HepG2 (cell line): ENCODE measurements around the gene NES. TPM values are rescaled to one million over a fixed set of nuclear protein-coding genes. Genes with fewer than 3 reads are reported as not detected.
A peak's percentile ranks its signal among the peaks of the same experiment; 100 is the strongest.

Experiments
- ADNP ChIP-seq: sonication (generic); formaldehyde crosslinking; IDR thresholded peaks from 2 replicates; pipeline ENCODE4 v1.4.0; 2020; ENCODE audit warnings: missing genetic modification reagents
- ARID4A ChIP-seq: sonication (generic); formaldehyde crosslinking; IDR thresholded peaks from 2 replicates; pipeline ENCODE4 v1.5.0; 2020; ENCODE audit warnings: mild to moderate bottlenecking, missing genetic modification reagents, borderline replicate concordance
- ATF5 ChIP-seq: sonication (generic); formaldehyde crosslinking; IDR thresholded peaks from 2 replicates; pipeline ENCODE4 v1.4.0; 2020; ENCODE audit warnings: mild to moderate bottlenecking, low read depth, missing genetic modification reagents
- HNF4A ChIP-seq: sonication (generic); formaldehyde crosslinking; IDR thresholded peaks from 2 replicates; pipeline ENCODE4 v1.4.0; 2020; ENCODE audit warnings: missing genetic modification reagents
- PHF5A ChIP-seq: IDR thresholded peaks from one replicate; pipeline ENCODE4 v1.6.1; 2018; ENCODE audit warnings: low read depth, missing genetic modification reagents; ENCODE audit not compliant: unreplicated experiment
- SIN3A ChIP-seq: IDR thresholded peaks from 2 replicates; pipeline ENCODE4 v1.6.1; 2011; ENCODE audit warnings: low read depth, mild to moderate bottlenecking, control low read depth, low read length, borderline replicate concordance
- SMAD9 ChIP-seq: sonication (generic); formaldehyde crosslinking; IDR thresholded peaks from 2 replicates; pipeline ENCODE4 v1.5.1; 2020; ENCODE audit warnings: mild to moderate bottlenecking, missing genetic modification reagents
- UBTF ChIP-seq: sonication (generic); formaldehyde crosslinking; IDR thresholded peaks from 2 replicates; pipeline ENCODE4 v1.4.0; 2020; ENCODE audit warnings: mild to moderate bottlenecking, missing genetic modification reagents
- ZBTB7B ChIP-seq: sonication (generic); formaldehyde crosslinking; IDR thresholded peaks from 2 replicates; pipeline ENCODE4 v1.4.0; 2020; ENCODE audit warnings: missing genetic modification reagents
- ZFP37 ChIP-seq: sonication (generic); formaldehyde crosslinking; IDR thresholded peaks from 2 replicates; pipeline ENCODE4 v1.4.0; 2020; ENCODE audit warnings: missing genetic modification reagents, borderline replicate concordance
- ZNF17 ChIP-seq: sonication (generic); formaldehyde crosslinking; IDR thresholded peaks from 2 replicates; pipeline ENCODE4 v1.5.0; 2020; ENCODE audit warnings: mild to moderate bottlenecking, missing genetic modification reagents
- ZNF441 ChIP-seq: sonication (generic); formaldehyde crosslinking; IDR thresholded peaks from 2 replicates; pipeline ENCODE4 v1.7.0; 2021; ENCODE audit warnings: missing genetic modification reagents, borderline replicate concordance
- ZNF501 ChIP-seq: sonication (generic); formaldehyde crosslinking; IDR thresholded peaks from 2 replicates; pipeline ENCODE4 v1.5.1; 2020; ENCODE audit warnings: mild to moderate bottlenecking, moderate library complexity, missing genetic modification reagents
- ZNF512B ChIP-seq: sonication (generic); formaldehyde crosslinking; IDR thresholded peaks from 2 replicates; pipeline ENCODE4 v1.5.1; 2020; ENCODE audit warnings: missing genetic modification reagents, mild to moderate bottlenecking, borderline replicate concordance
- ZNF567 ChIP-seq: sonication (generic); formaldehyde crosslinking; IDR thresholded peaks from 2 replicates; pipeline ENCODE4 v1.8.1; 2023; ENCODE audit warnings: mild to moderate bottlenecking, missing genetic modification reagents, borderline replicate concordance
- ZNF737 ChIP-seq: sonication (generic); formaldehyde crosslinking; IDR thresholded peaks from 2 replicates; pipeline ENCODE4 v1.5.0; 2020; ENCODE audit warnings: missing genetic modification reagents, mild to moderate bottlenecking, borderline replicate concordance
- polyA plus RNA-seq, 8 experiments: library from polyadenylated mRNA; depleted of rRNA in 3 of 8; stranded (reverse) in 7 of 8; unstranded in 1 of 8; fragments of >200 nt; fragmentation: Illumina TruSeq in 4 of 8; extraction: Trizol in 4 of 8; gene quantifications; 2 replicates each; pipeline versions ENCODE4 v1.2.1 to v1.2.3, GENCODE V29; 2011 to 2016; ENCODE audit warnings: low read depth in 4 of 8, missing spikeins in 1 of 8, mixed read lengths in 1 of 8; ENCODE audit not compliant: insufficient read depth in 1 of 8
- total RNA-seq, 5 experiments: library from RNA; depleted of rRNA; stranded (reverse); fragments of >200 nt; fragmentation: Illumina TruSeq; extraction: Trizol; gene quantifications; 2 replicates each; pipeline ENCODE4 v1.2.3, GENCODE V29; 2016; ENCODE audit warnings: low read depth in 1 of 5

The NES gene
- total and polyA plus RNA-seq, 2 of the 13 experiments (the other 11 are each of a cell fraction or from before 2014, with no cell fraction given): 1.7 to 16.6 TPM

- no peak for TF ChIP-seq ADNP (CRISPR knock-in tag)
- TF ChIP-seq SIN3A: no peak
- no peak for TF ChIP-seq ZNF512B (CRISPR knock-in tag)
- TF ChIP-seq ZNF441 (CRISPR knock-in tag): 0 out of 2 replicates have a peak, but pooled peaks have one; percentile 41
- TF ChIP-seq ZBTB7B (CRISPR knock-in tag): 0 out of 2 replicates have a peak, but pooled peaks have one; percentile 26
- peak; percentile 29; the same call in 1 of the 2 replicates for TF ChIP-seq ARID4A
- peak; percentile 50; the same call in 1 of the 2 replicates for TF ChIP-seq ZNF501 (CRISPR knock-in tag)
- no peak for TF ChIP-seq PHF5A (CRISPR knock-in tag)
- 0 out of 2 replicates have a peak, but pooled peaks have one; percentile 9 for TF ChIP-seq UBTF (CRISPR knock-in tag)
- TF ChIP-seq ATF5 (CRISPR knock-in tag): no peak
- no peak for TF ChIP-seq ZNF17
- 0 out of 2 replicates have a peak, but pooled peaks have one; percentile 24 for TF ChIP-seq ZNF737 (CRISPR knock-in tag)
- no peak for TF ChIP-seq ZNF567 (CRISPR knock-in tag)
- no peak for TF ChIP-seq SMAD9 (CRISPR knock-in tag)
- TF ChIP-seq HNF4A (CRISPR knock-in tag): 0 out of 2 replicates have a peak, but pooled peaks have one; percentile 19
- no peak for TF ChIP-seq ZFP37
Observed at GRCh38 chr1:156625436-156626078, 51.6 kb downstream of the NES start (continued).
